Measurements from ENCODE around the gene CATSPERD. TPM values are rescaled to one million over a fixed set of nuclear protein-coding genes. Genes with fewer than 3 reads are reported as not detected.
A peak's percentile ranks its signal among the peaks of the same experiment; 100 is the strongest.

Gene CATSPERD
- total RNA-seq, 1 experiment from 2014 or later, result not detected

- Histone ChIP-seq H2AFZ (ENCODE audit: low read length) (no peak overlapping the region), H3K9me2 (replicated peaks; ENCODE audit: low read length) (no peaks in the 10 kb centered on the region), H3F3A (ENCODE audit: low read length, unreplicated experiment) (no peaks in the 10 kb centered on the region), H3K4me2 (ENCODE audit: low read length) (no peak overlapping the region), H3K27me3 (ENCODE audit: low read length) (no peaks in the 10 kb centered on the region), H3K4me1 (ENCODE audit: insufficient read depth, low read length) (peaks cover 8% of the 10 kb centered on the region; the same call in 1 of the 2 replicates), H3K9ac (ENCODE audit: low read length) (no peak overlapping the region), H3K36me3 (ENCODE audit: low read depth, low read length) (no peaks in the 10 kb centered on the region), H3K9me3 (ENCODE audit: low read length) (no peaks in the 10 kb centered on the region), H4K20me1 (ENCODE audit: low read length) (no peaks in the 10 kb centered on the region), H3K79me2 (ENCODE audit: low read length) (peaks cover 13% of the 10 kb centered on the region), H3K27ac (ENCODE audit: low read length) (no peak overlapping the region), H3K4me3 (ENCODE audit: low read length) (no peak overlapping the region)
- ChIA-PET CTCF (no interaction called here), POLR2A (ENCODE audit: unreplicated experiment) (no interaction called here)
- BruUV-seq (replicated peaks), result no TSS peak
- ATAC-seq (no peak), DNase-seq (no peak)
- TF ChIP-seq EZH2 (IDR thresholded peaks at IDR 0.05; ENCODE audit: low read length, unreplicated experiment) (no peak), CTCF (conservative IDR thresholded peaks at IDR 0.05; ENCODE audit: low read depth, low read length) (no peak), EZH2phosphoT487 (IDR thresholded peaks at IDR 0.05; ENCODE audit: borderline replicate concordance, low read length) (no peak)
- intact Hi-C loops (cut with micrococcal nuclease), result no loop called here
Measured at GRCh38 chr19:5677580-5677979, 42.9 kb upstream of the CATSPERD start.

- DNase-seq (no peak), ATAC-seq (no peak)
- Histone ChIP-seq H3K9ac (ENCODE audit: low read length) (no peak overlapping the region), H3K4me2 (ENCODE audit: low read length) (no peak overlapping the region), H3K9me3 (ENCODE audit: low read length) (no peaks in the 10 kb centered on the region), H3K4me1 (ENCODE audit: insufficient read depth, low read length) (peaks cover 8% of the 10 kb centered on the region; the same call in 1 of the 2 replicates), H3F3A (ENCODE audit: low read length, unreplicated experiment) (no peaks in the 10 kb centered on the region), H3K36me3 (ENCODE audit: low read depth, low read length) (no peaks in the 10 kb centered on the region), H3K9me2 (replicated peaks; ENCODE audit: low read length) (no peaks in the 10 kb centered on the region), H4K20me1 (ENCODE audit: low read length) (no peaks in the 10 kb centered on the region), H3K4me3 (ENCODE audit: low read length) (no peak overlapping the region), H3K27ac (ENCODE audit: low read length) (no peak overlapping the region), H3K79me2 (ENCODE audit: low read length) (peaks cover 13% of the 10 kb centered on the region), H2AFZ (ENCODE audit: low read length) (no peak overlapping the region), H3K27me3 (ENCODE audit: low read length) (no peaks in the 10 kb centered on the region)
- intact Hi-C loops (cut with micrococcal nuclease), result no loop called here
- POLR2A ChIA-PET (ENCODE audit: unreplicated experiment), result no interaction called here
- BruUV-seq (replicated peaks), result no TSS peak
- TF ChIP-seq CTCF (conservative IDR thresholded peaks at IDR 0.05; ENCODE audit: low read depth, low read length) (no peak), EZH2 (IDR thresholded peaks at IDR 0.05; ENCODE audit: low read length, unreplicated experiment) (no peak), EZH2phosphoT487 (IDR thresholded peaks at IDR 0.05; ENCODE audit: borderline replicate concordance, low read length) (no peak)
- CTCF ChIA-PET, result no interaction called here
Measured at GRCh38 chr19:5678071-5678718, 42.2 kb upstream of the CATSPERD start.

GRCh38 chr19:5679289-5680083 is 41.0 kb upstream of the CATSPERD start:
- BruUV-seq (replicated peaks), result no TSS peak
- no peaks in the 10 kb centered on the region for H3K9me3 ChIP-seq (ENCODE audit: low read length)
- DNase-seq (no peak), ATAC-seq (no peak)
- peak overlapping the region; percentile 74 for H2AFZ ChIP-seq (ENCODE audit: low read length)
- no peaks in the 10 kb centered on the region for H4K20me1 ChIP-seq (ENCODE audit: low read length)
- no peaks in the 10 kb centered on the region for H3K9me2 ChIP-seq (replicated peaks; ENCODE audit: low read length)
- H3K36me3 ChIP-seq (ENCODE audit: low read depth, low read length), result no peaks in the 10 kb centered on the region
- intact Hi-C loops (cut with micrococcal nuclease), result loop anchor here (10.0 kb wide), 2 partner anchors 115 to 1855 kb away; partner anchors contain the start of genes DUS3L and PNPLA6
- H3K79me2 ChIP-seq (ENCODE audit: low read length), result peaks cover 13% of the 10 kb centered on the region
- peak overlapping the region; percentile 92 for H3K4me2 ChIP-seq (ENCODE audit: low read length)
- CTCF ChIA-PET, result no interaction called here
- H3K4me3 ChIP-seq (ENCODE audit: low read length), result peak overlapping the region; percentile 79
- no peaks in the 10 kb centered on the region for H3K27me3 ChIP-seq (ENCODE audit: low read length)
- POLR2A ChIA-PET (ENCODE audit: unreplicated experiment), result no interaction called here
- no peaks in the 10 kb centered on the region for H3F3A ChIP-seq (ENCODE audit: low read length, unreplicated experiment)
- no peak for TF ChIP-seq EZH2phosphoT487 (IDR thresholded peaks at IDR 0.05; ENCODE audit: borderline replicate concordance, low read length)
- no peak for TF ChIP-seq CTCF (conservative IDR thresholded peaks at IDR 0.05; ENCODE audit: low read depth, low read length)
- TF ChIP-seq EZH2 (IDR thresholded peaks at IDR 0.05; ENCODE audit: low read length, unreplicated experiment), result no peak
- peak overlapping the region; percentile 32 for H3K27ac ChIP-seq (ENCODE audit: low read length)
- peak overlapping the region; percentile 88 for H3K9ac ChIP-seq (ENCODE audit: low read length)
- peaks cover 8% of the 10 kb centered on the region; the same call in 1 of the 2 replicates for H3K4me1 ChIP-seq (ENCODE audit: insufficient read depth, low read length)
